Panc1 (cell line): ENCODE results near the gene CACNG3. TPM values are rescaled to one million over a fixed set of nuclear protein-coding genes. Genes with fewer than 3 reads are reported as not detected.

Experiments
- ATAC-seq: fragments of 200-7000 bp; cut with Tn5 transposase; 2 replicates; pipeline ENCODE4 v1.9.1; 2020; ENCODE audit warnings: mild to moderate bottlenecking, moderate library complexity
- BruUV-seq: library from RNA; stranded (reverse); fragments of 400-500 nt; replicated peaks from 2 replicates; lab custom pipeline; 2021; lab: Mats Ljungman, UMichigan
- CTCF ChIA-PET: fragments of 300-600 bp; sonication (Branson Sonifier 250); formaldehyde crosslinking; loops from one replicate; lab custom pipeline; 2022; ENCODE audit warnings: antibody characterized with exemption; lab: Charles Lee
- POLR2A ChIA-PET: fragments of 300-600 bp; sonication (Branson Sonifier 250); formaldehyde crosslinking; loops from one replicate; lab custom pipeline; 2022; ENCODE audit warnings: antibody characterized with exemption; lab: Charles Lee
- DNase-seq: peaks from one replicate; pipeline ENCODE4 v3.0.0-alpha.2; 2010; ENCODE audit warnings: low read depth, low spot score
- H3K27ac ChIP-seq: 2 replicates; pipeline ENCODE4 v1.5.1; 2011; ENCODE audit warnings: mild to moderate bottlenecking, low read length, inconsistent platforms
- H3K27me3 ChIP-seq: fragments of 200-500 bp; sonication (Bioruptor generic); 2 replicates; pipeline ENCODE4 v1.6.0; 2014; ENCODE audit warnings: low read length, inconsistent platforms; ENCODE audit not compliant: control insufficient read depth, insufficient read depth
- H3K36me3 ChIP-seq: fragments of 200-500 bp; sonication (Bioruptor generic); 2 replicates; pipeline ENCODE4 v1.5.1; 2014; ENCODE audit warnings: inconsistent platforms, mild to moderate bottlenecking, low read length, moderate library complexity; ENCODE audit not compliant: control insufficient read depth, insufficient read depth
- H3K4me1 ChIP-seq: 2 replicates; pipeline ENCODE4 v1.5.1; 2011; ENCODE audit warnings: inconsistent platforms, mild to moderate bottlenecking, low read length, moderate library complexity; ENCODE audit not compliant: control insufficient read depth, insufficient read depth
- H3K4me3 ChIP-seq, 2 experiments: 2 replicates each; pipeline ENCODE4 v1.5.1; 2011 to 2012; ENCODE audit warnings: low read depth in 2 of 2, low read length in 2 of 2, mild to moderate bottlenecking in 2 of 2, inconsistent platforms in 1 of 2, moderate library complexity in 1 of 2
- H3K9me3 ChIP-seq: fragments of 200-500 bp; sonication (Bioruptor generic); 2 replicates; pipeline ENCODE4 v1.5.1; 2014; ENCODE audit warnings: low read depth, mild to moderate bottlenecking, inconsistent platforms, low read length, moderate library complexity; ENCODE audit not compliant: control insufficient read depth, insufficient read depth
- POLR2AphosphoS5 ChIP-seq: IDR thresholded peaks from 2 replicates; pipeline ENCODE4 v1.6.1; 2012; ENCODE audit warnings: mild to moderate bottlenecking, low read depth, low read length, moderate library complexity
- SIN3A ChIP-seq: IDR thresholded peaks from 2 replicates; pipeline ENCODE4 v1.6.1; 2012; ENCODE audit warnings: low read depth, mild to moderate bottlenecking, low read length, moderate library complexity, borderline replicate concordance; ENCODE audit not compliant: insufficient read depth
- TCF7L2 ChIP-seq: IDR thresholded peaks from 2 replicates; pipeline ENCODE4 v1.6.1; 2011; ENCODE audit warnings: mild to moderate bottlenecking, low read depth, low read length, inconsistent platforms
- in situ Hi-C: cut with HindIII; loops from 2 replicates; pipeline ENCODE4 v1.10.0; 2016; ENCODE audit warnings: low sequenced_read_pairs, low pct_unique_long_range_greater_than_20kb
- intact Hi-C: fragments of 100-400 bp; cut with micrococcal nuclease; formaldehyde crosslinking; loops from one replicate; pipeline ENCODE4 v1.10.0; 2022; ENCODE audit not compliant: unreplicated experiment
- total RNA-seq: library from RNA; stranded (reverse); gene quantifications from one replicate; pipeline ENCODE4 v1.2.1, GENCODE V29; 2021; ENCODE audit not compliant: unreplicated experiment
- TF ChIP-seq, protein P1 (sequence below): fragments of 450-650 bp; IDR thresholded peaks from 2 replicates; pipeline ENCODE4 v1.5.1; 2017; ENCODE audit warnings: mild to moderate bottlenecking
- TF ChIP-seq, protein P2 (sequence below), 2 experiments: IDR thresholded peaks; 2 replicates each; pipeline ENCODE4 v1.6.1; 2011 to 2012; ENCODE audit warnings: low read depth in 2 of 2, control low read depth in 1 of 2, low read length in 1 of 2, mild to moderate bottlenecking in 1 of 2, moderate library complexity in 1 of 2; ENCODE audit not compliant: insufficient read depth in 1 of 2

CACNG3 gene
- total RNA-seq, 1 experiment from 2014 or later, result not detected

DNA sequence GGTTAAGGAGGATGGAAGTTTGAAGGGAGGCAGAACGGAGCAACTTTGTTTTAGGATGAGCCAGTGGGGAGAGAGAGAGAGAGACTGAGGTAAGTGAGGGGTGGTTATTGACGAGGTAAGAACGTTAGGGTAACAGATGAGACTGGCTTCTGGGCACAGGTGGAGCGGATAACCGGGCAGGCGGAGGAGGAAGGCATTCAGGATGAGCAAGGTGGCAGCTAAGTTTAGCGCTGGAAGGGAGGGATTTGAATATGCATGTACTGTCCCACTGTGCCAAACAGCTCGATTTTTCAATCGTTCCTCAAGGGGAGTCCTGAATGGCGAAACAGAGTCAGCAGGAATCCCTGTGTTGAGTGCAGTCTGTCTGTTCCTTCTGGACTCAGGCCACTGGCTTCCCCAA, 35.8 kb downstream of the CACNG3 start:
- no peak for DNase-seq
- intact Hi-C loops, result no loop called here
- POLR2A ChIA-PET, result no interaction called here
- Histone ChIP-seq H3K36me3 (no peaks in the 10 kb centered on the region), H3K4me3 (no peak overlapping the region), H3K4me1 (no peaks in the 10 kb centered on the region), H3K27me3 (peaks cover 19% of the 10 kb centered on the region), H3K27ac (no peak overlapping the region), H3K9me3 (no peaks in the 10 kb centered on the region)
- no TSS peak for BruUV-seq
- in situ Hi-C loops, result no loop called here
- CTCF ChIA-PET, result no interaction called here
- TF ChIP-seq, protein P1, sequence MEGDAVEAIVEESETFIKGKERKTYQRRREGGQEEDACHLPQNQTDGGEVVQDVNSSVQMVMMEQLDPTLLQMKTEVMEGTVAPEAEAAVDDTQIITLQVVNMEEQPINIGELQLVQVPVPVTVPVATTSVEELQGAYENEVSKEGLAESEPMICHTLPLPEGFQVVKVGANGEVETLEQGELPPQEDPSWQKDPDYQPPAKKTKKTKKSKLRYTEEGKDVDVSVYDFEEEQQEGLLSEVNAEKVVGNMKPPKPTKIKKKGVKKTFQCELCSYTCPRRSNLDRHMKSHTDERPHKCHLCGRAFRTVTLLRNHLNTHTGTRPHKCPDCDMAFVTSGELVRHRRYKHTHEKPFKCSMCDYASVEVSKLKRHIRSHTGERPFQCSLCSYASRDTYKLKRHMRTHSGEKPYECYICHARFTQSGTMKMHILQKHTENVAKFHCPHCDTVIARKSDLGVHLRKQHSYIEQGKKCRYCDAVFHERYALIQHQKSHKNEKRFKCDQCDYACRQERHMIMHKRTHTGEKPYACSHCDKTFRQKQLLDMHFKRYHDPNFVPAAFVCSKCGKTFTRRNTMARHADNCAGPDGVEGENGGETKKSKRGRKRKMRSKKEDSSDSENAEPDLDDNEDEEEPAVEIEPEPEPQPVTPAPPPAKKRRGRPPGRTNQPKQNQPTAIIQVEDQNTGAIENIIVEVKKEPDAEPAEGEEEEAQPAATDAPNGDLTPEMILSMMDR, result no peak
- TF ChIP-seq TCF7L2 (no peak), POLR2AphosphoS5 (no peak), SIN3A (no peak)
- TF ChIP-seq, protein P2, sequence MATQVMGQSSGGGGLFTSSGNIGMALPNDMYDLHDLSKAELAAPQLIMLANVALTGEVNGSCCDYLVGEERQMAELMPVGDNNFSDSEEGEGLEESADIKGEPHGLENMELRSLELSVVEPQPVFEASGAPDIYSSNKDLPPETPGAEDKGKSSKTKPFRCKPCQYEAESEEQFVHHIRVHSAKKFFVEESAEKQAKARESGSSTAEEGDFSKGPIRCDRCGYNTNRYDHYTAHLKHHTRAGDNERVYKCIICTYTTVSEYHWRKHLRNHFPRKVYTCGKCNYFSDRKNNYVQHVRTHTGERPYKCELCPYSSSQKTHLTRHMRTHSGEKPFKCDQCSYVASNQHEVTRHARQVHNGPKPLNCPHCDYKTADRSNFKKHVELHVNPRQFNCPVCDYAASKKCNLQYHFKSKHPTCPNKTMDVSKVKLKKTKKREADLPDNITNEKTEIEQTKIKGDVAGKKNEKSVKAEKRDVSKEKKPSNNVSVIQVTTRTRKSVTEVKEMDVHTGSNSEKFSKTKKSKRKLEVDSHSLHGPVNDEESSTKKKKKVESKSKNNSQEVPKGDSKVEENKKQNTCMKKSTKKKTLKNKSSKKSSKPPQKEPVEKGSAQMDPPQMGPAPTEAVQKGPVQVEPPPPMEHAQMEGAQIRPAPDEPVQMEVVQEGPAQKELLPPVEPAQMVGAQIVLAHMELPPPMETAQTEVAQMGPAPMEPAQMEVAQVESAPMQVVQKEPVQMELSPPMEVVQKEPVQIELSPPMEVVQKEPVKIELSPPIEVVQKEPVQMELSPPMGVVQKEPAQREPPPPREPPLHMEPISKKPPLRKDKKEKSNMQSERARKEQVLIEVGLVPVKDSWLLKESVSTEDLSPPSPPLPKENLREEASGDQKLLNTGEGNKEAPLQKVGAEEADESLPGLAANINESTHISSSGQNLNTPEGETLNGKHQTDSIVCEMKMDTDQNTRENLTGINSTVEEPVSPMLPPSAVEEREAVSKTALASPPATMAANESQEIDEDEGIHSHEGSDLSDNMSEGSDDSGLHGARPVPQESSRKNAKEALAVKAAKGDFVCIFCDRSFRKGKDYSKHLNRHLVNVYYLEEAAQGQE (IDR thresholded peaks at IDR 0.05; ENCODE audit: insufficient read depth in 1 of 2, low read depth in 2 of 2, low read length in 1 of 2), result no peak
- no peak for ATAC-seq

DNA sequence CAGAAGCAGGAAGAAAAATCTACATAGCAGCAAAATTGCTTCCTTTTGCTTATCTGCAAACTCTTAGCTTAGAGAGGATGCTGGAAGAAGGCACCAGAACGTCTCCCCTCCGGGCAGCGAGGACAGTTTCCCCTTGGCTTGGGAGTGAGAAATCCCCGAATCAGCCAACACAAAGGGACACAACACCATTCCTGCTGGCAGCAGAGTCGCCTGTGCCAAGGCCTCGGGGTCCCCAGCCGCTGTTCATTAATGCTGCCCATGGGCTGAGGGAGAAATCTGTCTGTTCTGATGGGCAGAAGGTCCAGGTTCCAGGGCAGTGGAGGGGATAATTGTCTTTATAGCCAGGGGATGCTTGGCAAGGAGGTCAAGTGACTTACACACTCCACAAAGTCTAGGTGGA, 38.0 kb downstream of the CACNG3 start:
- no TSS peak for BruUV-seq
- Histone ChIP-seq H3K4me1 (no peaks in the 10 kb centered on the region), H3K27ac (no peak overlapping the region), H3K9me3 (no peaks in the 10 kb centered on the region), H3K36me3 (no peaks in the 10 kb centered on the region), H3K27me3 (peaks cover 19% of the 10 kb centered on the region), H3K4me3 (no peak overlapping the region)
- DNase-seq (no peak), ATAC-seq (no peak)
- CTCF ChIA-PET, result no interaction called here
- POLR2A ChIA-PET, result no interaction called here
- intact Hi-C loops (no loop called here), in situ Hi-C loops (no loop called here)
- TF ChIP-seq, protein P1, result no peak
- no peak for TF ChIP-seq POLR2AphosphoS5
- TF ChIP-seq, protein P2 (IDR thresholded peaks at IDR 0.05; ENCODE audit: insufficient read depth in 1 of 2, low read depth in 2 of 2, low read length in 1 of 2), result no peak
